ENCODE measurements around the gene PTGR3. TPM values are rescaled to one million over a fixed set of nuclear protein-coding genes. Genes with fewer than 3 reads are reported as not detected.

Gene PTGR3
- total and polyA plus RNA-seq, 2 donors (not counting 1 experiment from before 2014, with no cell fraction given), result 6.8 to 25.1 TPM

DNA sequence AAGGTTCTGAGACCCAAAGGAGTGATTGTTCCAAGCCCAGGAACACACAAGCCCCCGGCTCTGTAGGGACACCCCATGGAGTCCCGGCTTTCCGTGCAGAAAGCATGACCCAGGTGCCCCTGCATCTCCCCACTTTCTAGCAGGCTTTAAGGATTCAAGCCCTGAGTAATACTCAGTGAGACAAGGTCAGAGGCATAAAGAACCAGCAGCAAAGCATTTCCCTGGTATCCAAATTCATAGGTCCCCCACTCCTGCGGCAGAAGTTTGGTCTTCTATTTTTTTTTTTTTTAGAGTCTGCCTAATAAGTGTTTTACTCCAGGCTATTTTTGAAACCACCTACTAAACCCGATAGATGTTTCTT is 18.0 kb upstream of the PTGR3 start:
- DNase-seq (ENCODE audit: low read depth in 2 of 2), result no peak
- no peaks in the 10 kb centered on the region for H3K36me3 ChIP-seq (ENCODE audit: control insufficient read depth, insufficient read depth, low read length)
- H3K27me3 ChIP-seq (ENCODE audit: control insufficient read depth, insufficient read depth, low read length), result no peaks in the 10 kb centered on the region
- H3K4me2 ChIP-seq (ENCODE audit: extremely low read depth, insufficient read depth, low read length), result peak overlapping the region; percentile 61
- H4K20me1 ChIP-seq (ENCODE audit: control insufficient read depth, extremely low read depth, insufficient read depth, low read length), result no peaks in the 10 kb centered on the region
- TF ChIP-seq, protein P1, sequence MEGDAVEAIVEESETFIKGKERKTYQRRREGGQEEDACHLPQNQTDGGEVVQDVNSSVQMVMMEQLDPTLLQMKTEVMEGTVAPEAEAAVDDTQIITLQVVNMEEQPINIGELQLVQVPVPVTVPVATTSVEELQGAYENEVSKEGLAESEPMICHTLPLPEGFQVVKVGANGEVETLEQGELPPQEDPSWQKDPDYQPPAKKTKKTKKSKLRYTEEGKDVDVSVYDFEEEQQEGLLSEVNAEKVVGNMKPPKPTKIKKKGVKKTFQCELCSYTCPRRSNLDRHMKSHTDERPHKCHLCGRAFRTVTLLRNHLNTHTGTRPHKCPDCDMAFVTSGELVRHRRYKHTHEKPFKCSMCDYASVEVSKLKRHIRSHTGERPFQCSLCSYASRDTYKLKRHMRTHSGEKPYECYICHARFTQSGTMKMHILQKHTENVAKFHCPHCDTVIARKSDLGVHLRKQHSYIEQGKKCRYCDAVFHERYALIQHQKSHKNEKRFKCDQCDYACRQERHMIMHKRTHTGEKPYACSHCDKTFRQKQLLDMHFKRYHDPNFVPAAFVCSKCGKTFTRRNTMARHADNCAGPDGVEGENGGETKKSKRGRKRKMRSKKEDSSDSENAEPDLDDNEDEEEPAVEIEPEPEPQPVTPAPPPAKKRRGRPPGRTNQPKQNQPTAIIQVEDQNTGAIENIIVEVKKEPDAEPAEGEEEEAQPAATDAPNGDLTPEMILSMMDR (conservative IDR thresholded peaks at IDR 0.05 in 1 of 2, IDR thresholded peaks at IDR 0.05 in 1 of 2; ENCODE audit: low read depth in 1 of 2, low read length in 2 of 2), result no peak
- TF ChIP-seq EZH2 (IDR thresholded peaks at IDR 0.05; ENCODE audit: low read length, missing control alignments), result no peak
- H2AFZ ChIP-seq (ENCODE audit: low read length), result peak overlapping the region; percentile 3
- peaks cover 1% of the 10 kb centered on the region for H3K79me2 ChIP-seq (ENCODE audit: control insufficient read depth, insufficient read depth, low read length)
- H3K4me3 ChIP-seq (replicated peaks in 1 of 4; ENCODE audit: control extremely low read depth in 1 of 4, insufficient read depth in 1 of 4, low read depth in 3 of 4, low read length in 4 of 4), result peak overlapping the region; percentile 29 to 52 (median 36)
- H3K9me3 ChIP-seq (ENCODE audit: control insufficient read depth, insufficient read depth, low read depth, low read length), result no peaks in the 10 kb centered on the region
- peaks cover 10% of the 10 kb centered on the region for H3K4me1 ChIP-seq (ENCODE audit: control insufficient read depth, extremely low read depth, insufficient read depth, low read length)
- H3K9ac ChIP-seq (ENCODE audit: insufficient read depth, low read length), result no peak overlapping the region
- H3K27ac ChIP-seq (ENCODE audit: insufficient read depth, low read length), result peak overlapping the region; percentile 19

DNA sequence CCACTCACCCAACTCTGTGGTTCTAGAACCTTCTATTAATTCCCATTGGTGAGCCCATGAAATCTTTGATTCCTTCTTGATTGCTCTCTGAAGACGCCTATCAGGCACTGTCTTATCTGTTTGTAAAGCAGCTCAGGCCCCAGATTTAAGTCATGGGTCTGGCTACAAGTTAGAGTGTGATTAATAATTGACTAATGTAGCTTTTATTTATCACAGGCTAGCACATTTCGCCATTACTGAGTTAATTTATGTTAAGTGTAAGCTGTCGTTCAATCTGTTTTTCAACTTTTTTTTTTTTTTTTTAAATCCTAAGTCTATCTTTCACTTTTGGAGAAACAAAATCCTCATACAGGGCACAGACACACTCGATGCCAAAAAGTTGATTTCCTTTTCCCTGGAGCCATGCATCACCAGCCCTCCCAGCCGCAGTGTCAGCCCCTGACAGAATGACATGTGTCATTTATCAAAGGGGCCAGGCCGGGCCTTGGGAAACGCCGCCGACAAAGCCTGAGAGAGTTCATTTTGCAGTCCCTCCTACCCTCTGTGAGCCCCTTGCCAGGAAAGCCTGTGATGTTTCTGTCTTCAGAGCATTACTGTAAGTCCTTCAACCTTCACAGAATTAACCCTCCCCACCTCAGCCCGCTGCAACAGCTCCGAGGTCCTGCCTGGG is 17.5 kb upstream of the PTGR3 start:
- Histone ChIP-seq H3K4me1 (ENCODE audit: control insufficient read depth, extremely low read depth, insufficient read depth, low read length) (peaks cover 10% of the 10 kb centered on the region), H2AFZ (ENCODE audit: low read length) (peak overlapping the region; percentile 3), H3K27ac (ENCODE audit: insufficient read depth, low read length) (peak overlapping the region; percentile 19), H3K4me3 (replicated peaks in 1 of 4; ENCODE audit: control extremely low read depth in 1 of 4, insufficient read depth in 1 of 4, low read depth in 3 of 4, low read length in 4 of 4) (peak overlapping the region; percentile 29 to 52 (median 36)), H3K9me3 (ENCODE audit: control insufficient read depth, insufficient read depth, low read depth, low read length) (no peaks in the 10 kb centered on the region), H3K4me2 (ENCODE audit: extremely low read depth, insufficient read depth, low read length) (peak overlapping the region; percentile 61), H3K9ac (ENCODE audit: insufficient read depth, low read length) (no peak overlapping the region), H4K20me1 (ENCODE audit: control insufficient read depth, extremely low read depth, insufficient read depth, low read length) (no peaks in the 10 kb centered on the region), H3K27me3 (ENCODE audit: control insufficient read depth, insufficient read depth, low read length) (no peaks in the 10 kb centered on the region), H3K79me2 (ENCODE audit: control insufficient read depth, insufficient read depth, low read length) (peaks cover 1% of the 10 kb centered on the region), H3K36me3 (ENCODE audit: control insufficient read depth, insufficient read depth, low read length) (no peaks in the 10 kb centered on the region)
- no peak for TF ChIP-seq EZH2 (IDR thresholded peaks at IDR 0.05; ENCODE audit: low read length, missing control alignments)
- TF ChIP-seq, protein P1 (conservative IDR thresholded peaks at IDR 0.05 in 1 of 2, IDR thresholded peaks at IDR 0.05 in 1 of 2; ENCODE audit: low read depth in 1 of 2, low read length in 2 of 2), result no peak
- peak; percentile 51 to 59 for DNase-seq (ENCODE audit: low read depth in 2 of 2)

DNA sequence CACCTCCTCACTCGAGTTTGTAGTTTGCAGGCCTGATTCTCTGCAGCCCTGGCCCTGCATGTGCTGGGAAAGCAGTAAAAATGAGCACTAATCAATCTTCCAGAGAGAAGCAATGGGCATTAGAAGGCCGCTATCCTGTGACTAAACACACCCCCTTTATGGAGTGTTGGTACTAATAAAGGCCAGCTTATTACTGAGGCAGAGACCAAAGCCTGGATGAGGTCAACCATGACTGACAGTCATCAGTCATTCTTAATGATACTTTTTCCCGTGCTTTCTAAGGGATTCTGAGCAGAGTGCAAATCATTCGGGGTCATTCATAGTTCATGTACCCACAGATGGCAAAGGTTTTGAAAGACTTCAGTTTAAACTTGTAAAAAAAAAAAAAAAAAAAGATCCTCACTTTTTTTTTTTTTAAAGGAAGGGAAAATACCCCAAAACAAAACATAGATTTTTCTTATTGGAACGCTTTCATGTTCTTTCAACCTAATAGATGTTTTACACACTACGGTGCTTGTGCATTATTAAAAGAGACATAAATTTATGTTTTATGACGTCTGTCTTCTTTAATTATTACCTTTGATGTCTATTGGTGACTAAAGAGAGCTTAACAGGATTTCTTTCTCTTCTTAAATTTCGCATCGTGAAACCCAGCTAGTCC is 14.9 kb upstream of the PTGR3 start:
- Histone ChIP-seq H3K9ac (ENCODE audit: insufficient read depth, low read length) (no peak overlapping the region), H3K9me3 (ENCODE audit: control insufficient read depth, insufficient read depth, low read depth, low read length) (no peaks in the 10 kb centered on the region), H3K79me2 (ENCODE audit: control insufficient read depth, insufficient read depth, low read length) (peaks cover 4% of the 10 kb centered on the region), H3K4me2 (ENCODE audit: extremely low read depth, insufficient read depth, low read length) (no peak overlapping the region), H3K27me3 (ENCODE audit: control insufficient read depth, insufficient read depth, low read length) (no peaks in the 10 kb centered on the region), H3K4me1 (ENCODE audit: control insufficient read depth, extremely low read depth, insufficient read depth, low read length) (peaks cover 10% of the 10 kb centered on the region), H3K4me3 (replicated peaks in 1 of 4; ENCODE audit: control extremely low read depth in 1 of 4, insufficient read depth in 1 of 4, low read depth in 3 of 4, low read length in 4 of 4) (no peak overlapping the region), H3K27ac (ENCODE audit: insufficient read depth, low read length) (no peak overlapping the region), H2AFZ (ENCODE audit: low read length) (no peak overlapping the region), H4K20me1 (ENCODE audit: control insufficient read depth, extremely low read depth, insufficient read depth, low read length) (no peaks in the 10 kb centered on the region), H3K36me3 (ENCODE audit: control insufficient read depth, insufficient read depth, low read length) (no peaks in the 10 kb centered on the region)
- peak; percentile 55 to 70 for DNase-seq (ENCODE audit: low read depth in 2 of 2)
- TF ChIP-seq EZH2 (IDR thresholded peaks at IDR 0.05; ENCODE audit: low read length, missing control alignments), result no peak
- TF ChIP-seq, protein P1 (conservative IDR thresholded peaks at IDR 0.05 in 1 of 2, IDR thresholded peaks at IDR 0.05 in 1 of 2; ENCODE audit: low read depth in 1 of 2, low read length in 2 of 2), result no peak
